Spleen (tissue), 11 donors: ENCODE measurements around the gene NFIX. TPM values are rescaled to one million over a fixed set of nuclear protein-coding genes. Genes with fewer than 3 reads are reported as not detected.

ENCODE experiments used
- DNase-seq: peaks from one replicate; pipeline ENCODE4 v3.0.0-alpha.2; 2020
- H3K27ac ChIP-seq, 8 donors: fragments of 200-600 bp; sonication (generic) in 7 of 8; 1 replicate in 4 of 8; 2 replicates in 4 of 8; pipeline versions ENCODE4 v1.5.0 to v1.8.0; 2016 to 2021; ENCODE audit warnings: inconsistent platforms in 4 of 8, mild to moderate bottlenecking in 4 of 8, moderate library complexity in 1 of 8
- H3K27me3 ChIP-seq, 7 donors: fragments of 200-600 bp; sonication (generic) in 6 of 7; replicated peaks in 1 of 7; 1 replicate in 4 of 7; 2 replicates in 3 of 7; pipeline versions ENCODE4 v1.5.0 to v1.8.0; 2016 to 2021; ENCODE audit warnings: inconsistent platforms in 3 of 7, mild to moderate bottlenecking in 1 of 7
- H3K36me3 ChIP-seq, 6 donors: fragments of 200-600 bp; sonication (generic) in 5 of 6; 1 replicate in 4 of 6; 2 replicates in 2 of 6; pipeline versions ENCODE4 v1.5.0 to v1.8.0; 2016 to 2021; ENCODE audit warnings: inconsistent platforms in 2 of 6
- H3K4me1 ChIP-seq, 6 donors: fragments of 200-600 bp; sonication (generic) in 5 of 6; 1 replicate in 3 of 6; 2 replicates in 3 of 6; pipeline versions ENCODE4 v1.5.0 to v1.8.0; 2016 to 2021; ENCODE audit warnings: inconsistent platforms in 3 of 6
- H3K4me3 ChIP-seq, 8 donors: fragments of 200-600 bp; sonication (generic) in 7 of 8; 1 replicate in 4 of 8; 2 replicates in 4 of 8; pipeline versions ENCODE4 v1.5.0 to v1.8.0; 2016 to 2021; ENCODE audit warnings: inconsistent platforms in 4 of 8, mild to moderate bottlenecking in 4 of 8, moderate library complexity in 2 of 8
- H3K9me3 ChIP-seq, 8 donors: fragments of 200-600 bp; sonication (generic) in 7 of 8; 1 replicate in 4 of 8; 2 replicates in 4 of 8; pipeline versions ENCODE4 v1.5.0 to v1.8.0; 2016 to 2021; ENCODE audit warnings: inconsistent platforms in 4 of 8
- POLR2A ChIP-seq, 3 donors: fragments of 450-650 bp; IDR thresholded peaks; one replicate each; pipeline ENCODE4 v1.5.1; 2017; ENCODE audit warnings: antibody characterized with exemption in 3 of 3, mild to moderate bottlenecking in 1 of 3
- POLR2AphosphoS5 ChIP-seq, 3 donors: sonication (generic); formaldehyde crosslinking; IDR thresholded peaks; one replicate each; pipeline ENCODE4 v1.5.1; 2017; ENCODE audit warnings: antibody characterized with exemption in 3 of 3
- WGBS, 5 donors: extraction: QIAGEN DNeasy Blood & Tissue Kit in 3 of 5; methylation state at CpG; one replicate each; pipeline versions ENCODE4 v1.1.5 to v1.1.7; 2013 to 2018; 5-methylcytosine and 5-hydroxymethylcytosine counted together
- intact Hi-C: fragments of 100-400 bp; cut with DNase I; formaldehyde crosslinking; loops from one replicate; pipeline ENCODE4 v1.15.0; 2023; ENCODE audit warnings: low total_unique reads
- polyA plus RNA-seq, 3 donors: library from polyadenylated mRNA; stranded (reverse); fragments of 200-250 nt; gene quantifications; one replicate each; pipeline ENCODE4 v1.2.1, GENCODE V29; 2013
- total RNA-seq, 7 donors: library from RNA; depleted of rRNA in 3 of 7; stranded (reverse); fragments of >200 nt in 3 of 7; fragmentation: NEBNext Ultra II Directional in 4 of 7; extraction: Animal tissue kit (Norgen Biotek cat#: 25700) in 4 of 7; gene quantifications; one replicate each; pipeline versions ENCODE4 v1.1.0 to v1.2.1, GENCODE V29; 2016 to 2021
- TF ChIP-seq, protein P1 (sequence below), 11 experiments: fragments of 200-600 bp in 7 of 11; fragments of 450-650 bp in 4 of 11; sonication (generic) in 4 of 11; IDR thresholded peaks in 8 of 11; conservative IDR thresholded peaks in 3 of 11; 1 replicate in 7 of 11; 2 replicates in 4 of 11; pipeline versions ENCODE4 v1.4.0 to v1.8.0; 2016 to 2021; ENCODE audit warnings: antibody characterized with exemption in 11 of 11, inconsistent platforms in 4 of 11, mild to moderate bottlenecking in 1 of 11
- donor health status: healthy with polysubstance abuse.
- donor health status: DM: no; HTN: no; CAD: no; lungs with moderate emphysema.
- donor health status: DM: no; HTN: no; CAD: no.
- donor health status: Bipolar disorder and iron deficiency.
- donor health status: healthy.
- donor health status: DM: no; HTN: no; CAD: no.
- donor health status: DM: yes; HTN: yes; CAD: no.

The NFIX gene
- total and polyA plus RNA-seq, 10 donors: 1.1 to 41.4 (median 17.5) TPM

DNA sequence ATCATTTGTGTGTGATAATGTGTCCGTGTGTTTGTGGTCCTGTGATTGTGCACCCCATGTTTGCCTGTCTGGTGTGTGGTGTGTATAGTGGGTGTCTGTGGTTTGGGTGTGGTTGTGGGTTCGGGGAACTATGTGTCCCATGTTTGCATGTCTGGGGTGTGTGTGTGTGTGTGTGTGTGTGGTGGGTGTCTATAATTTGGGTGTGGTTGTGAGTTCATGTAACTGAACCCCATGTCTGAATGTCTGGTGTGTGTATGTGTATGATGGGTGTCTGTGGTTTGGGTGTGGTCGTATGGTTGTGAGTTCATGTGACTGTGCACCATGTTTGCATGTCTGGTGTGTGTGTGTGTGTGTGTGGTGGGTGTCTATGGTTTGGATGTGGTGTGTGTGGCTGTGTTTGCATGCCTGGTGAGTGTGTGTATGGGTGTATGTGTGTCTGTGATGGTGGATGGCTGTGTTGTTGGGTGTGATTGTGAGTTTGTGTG is 11.1 kb upstream of the NFIX start:
- WGBS, 5 donors: 68 to 81% (median 78%) methylated on average over 3 of the region's 3 CpGs
- Histone ChIP-seq H3K27ac (no peak overlapping the region), H3K4me3 (no peak overlapping the region), H3K27me3 (peaks cover 0 to 47% (median 0%) of the 10 kb centered on the region in 7 donors), H3K9me3 (no peaks in the 10 kb centered on the region), H3K4me1 (peaks cover 0 to 34% (median 14%) of the 10 kb centered on the region in 6 donors), H3K36me3 (no peaks in the 10 kb centered on the region)
- no peak for DNase-seq
- TF ChIP-seq, protein P1, sequence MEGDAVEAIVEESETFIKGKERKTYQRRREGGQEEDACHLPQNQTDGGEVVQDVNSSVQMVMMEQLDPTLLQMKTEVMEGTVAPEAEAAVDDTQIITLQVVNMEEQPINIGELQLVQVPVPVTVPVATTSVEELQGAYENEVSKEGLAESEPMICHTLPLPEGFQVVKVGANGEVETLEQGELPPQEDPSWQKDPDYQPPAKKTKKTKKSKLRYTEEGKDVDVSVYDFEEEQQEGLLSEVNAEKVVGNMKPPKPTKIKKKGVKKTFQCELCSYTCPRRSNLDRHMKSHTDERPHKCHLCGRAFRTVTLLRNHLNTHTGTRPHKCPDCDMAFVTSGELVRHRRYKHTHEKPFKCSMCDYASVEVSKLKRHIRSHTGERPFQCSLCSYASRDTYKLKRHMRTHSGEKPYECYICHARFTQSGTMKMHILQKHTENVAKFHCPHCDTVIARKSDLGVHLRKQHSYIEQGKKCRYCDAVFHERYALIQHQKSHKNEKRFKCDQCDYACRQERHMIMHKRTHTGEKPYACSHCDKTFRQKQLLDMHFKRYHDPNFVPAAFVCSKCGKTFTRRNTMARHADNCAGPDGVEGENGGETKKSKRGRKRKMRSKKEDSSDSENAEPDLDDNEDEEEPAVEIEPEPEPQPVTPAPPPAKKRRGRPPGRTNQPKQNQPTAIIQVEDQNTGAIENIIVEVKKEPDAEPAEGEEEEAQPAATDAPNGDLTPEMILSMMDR (IDR thresholded peaks at IDR 0.05 in 8 of 11, conservative IDR thresholded peaks at IDR 0.05 in 3 of 11): no peak
- TF ChIP-seq POLR2A (IDR thresholded peaks at IDR 0.05) (no peak), POLR2AphosphoS5 (IDR thresholded peaks at IDR 0.05) (no peak)
- intact Hi-C loops: loop anchor here (10.0 kb wide), 1 partner anchor 51 kb away; no protein-coding TSS in a partner anchor

DNA sequence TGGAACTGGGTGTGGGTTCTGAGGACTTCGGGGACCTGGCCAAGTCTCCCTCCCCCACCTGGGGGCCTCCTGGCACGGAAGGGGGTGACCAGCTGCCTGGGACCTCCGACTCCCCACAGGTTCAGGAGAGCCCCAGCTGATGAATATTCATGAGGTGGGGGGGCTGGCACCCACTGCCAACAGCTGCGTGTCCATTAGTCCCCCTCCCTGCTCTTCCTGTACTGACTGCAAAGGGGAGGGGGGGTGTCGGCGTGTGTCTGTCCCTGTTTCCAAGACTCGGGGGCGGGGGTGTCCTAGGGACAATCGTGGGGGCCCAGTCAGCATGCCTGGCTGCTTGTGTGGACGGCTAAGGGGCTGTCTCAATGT is 10.6 kb upstream of the NFIX start:
- Histone ChIP-seq H3K9me3 (no peaks in the 10 kb centered on the region), H3K27me3 (peaks cover 0 to 47% (median 0%) of the 10 kb centered on the region in 7 donors), H3K4me3 (no peak overlapping the region), H3K4me1 (peaks cover 0 to 34% (median 14%) of the 10 kb centered on the region in 6 donors), H3K36me3 (no peaks in the 10 kb centered on the region), H3K27ac (no peak overlapping the region)
- TF ChIP-seq, protein P1 (IDR thresholded peaks at IDR 0.05 in 8 of 11, conservative IDR thresholded peaks at IDR 0.05 in 3 of 11): no peak
- no peak for TF ChIP-seq POLR2AphosphoS5 (IDR thresholded peaks at IDR 0.05)
- TF ChIP-seq POLR2A (IDR thresholded peaks at IDR 0.05): no peak
- no peak for DNase-seq
- intact Hi-C loops: loop anchor here (10.0 kb wide), 1 partner anchor 50 kb away; no protein-coding TSS in a partner anchor
- 27 to 39% (median 35%) methylated on average over 7 to 10 of the region's 10 CpGs for WGBS, 5 donors

DNA sequence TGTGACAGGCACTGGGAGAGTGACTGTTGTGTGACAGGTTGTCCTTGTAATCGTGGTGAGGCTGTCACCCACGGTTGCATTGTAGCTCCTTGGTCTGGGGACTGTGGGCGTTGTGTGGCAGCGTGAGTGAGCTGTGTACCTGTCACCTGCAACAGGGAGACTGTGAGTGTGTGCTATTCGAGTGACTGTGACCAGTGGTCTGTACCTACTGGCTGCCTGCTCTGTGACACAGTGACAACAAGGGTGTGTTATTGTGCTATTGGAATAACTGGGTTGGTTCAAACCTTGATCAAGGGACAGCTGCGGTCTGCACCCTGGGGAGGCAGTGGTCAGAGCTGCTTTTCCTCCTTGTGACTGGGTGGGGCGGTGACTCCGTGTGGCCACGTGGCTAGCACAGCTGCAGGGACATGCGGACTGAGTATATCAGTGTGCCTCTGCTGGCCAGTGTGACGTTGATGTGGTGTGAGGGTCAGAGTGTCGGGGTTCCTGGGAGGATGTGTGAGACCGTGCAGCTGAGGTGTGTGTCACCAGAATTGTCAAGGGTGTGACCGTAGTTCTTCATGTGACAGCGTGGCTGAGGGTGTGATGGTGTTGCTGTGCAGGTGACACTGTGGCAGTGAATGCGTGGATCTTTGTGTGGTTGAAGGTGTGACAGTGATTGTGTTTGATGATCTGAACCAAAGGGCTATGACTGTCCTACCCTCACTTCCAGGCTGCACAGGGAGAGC is 10.1 kb upstream of the NFIX start:
- Histone ChIP-seq H3K36me3 (no peaks in the 10 kb centered on the region), H3K9me3 (no peaks in the 10 kb centered on the region), H3K4me1 (peaks cover 0 to 29% (median 14%) of the 10 kb centered on the region in 6 donors), H3K4me3 (no peak overlapping the region), H3K27ac (no peak overlapping the region), H3K27me3 (peaks cover 0 to 41% (median 0%) of the 10 kb centered on the region in 7 donors)
- 42 to 61% (median 57%) methylated on average over 16 of the region's 16 CpGs for WGBS, 5 donors
- intact Hi-C loops: loop anchor here (10.0 kb wide), 1 partner anchor 50 kb away; no protein-coding TSS in a partner anchor
- TF ChIP-seq POLR2AphosphoS5 (IDR thresholded peaks at IDR 0.05) (peak in 2 of 3 donors; percentile 10 to 26), POLR2A (IDR thresholded peaks at IDR 0.05) (no peak)
- TF ChIP-seq, protein P1 (IDR thresholded peaks at IDR 0.05 in 8 of 11, conservative IDR thresholded peaks at IDR 0.05 in 3 of 11): no peak
- DNase-seq: no peak

DNA sequence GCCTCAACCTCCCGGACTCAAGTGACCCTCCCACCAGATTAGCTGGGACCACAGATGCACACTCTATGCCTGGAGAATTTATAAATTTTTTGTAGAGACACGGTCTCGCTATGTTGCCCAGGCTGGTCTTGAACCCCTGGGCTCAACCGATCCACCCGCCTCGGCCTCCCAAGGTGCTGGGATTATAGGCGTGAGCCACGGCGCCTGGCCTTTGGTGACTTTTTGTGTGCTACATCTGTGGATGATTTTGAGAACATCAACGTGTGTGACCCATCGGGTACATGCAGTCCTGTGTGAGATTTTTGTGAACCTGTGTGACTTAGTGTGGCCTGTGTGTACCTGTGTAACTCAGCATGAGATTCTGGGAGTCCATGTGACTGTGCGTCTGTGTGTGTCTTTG is 8.5 kb upstream of the NFIX start:
- no peak for DNase-seq
- intact Hi-C loops: loop anchor here (10.0 kb wide), 1 partner anchor 48 kb away; no protein-coding TSS in a partner anchor
- TF ChIP-seq POLR2A (IDR thresholded peaks at IDR 0.05): no peak
- TF ChIP-seq POLR2AphosphoS5 (IDR thresholded peaks at IDR 0.05): no peak
- TF ChIP-seq, protein P1 (IDR thresholded peaks at IDR 0.05 in 8 of 11, conservative IDR thresholded peaks at IDR 0.05 in 3 of 11): no peak
- no peaks in the 10 kb centered on the region for H3K9me3 ChIP-seq
- H3K27ac ChIP-seq: no peak overlapping the region
- peaks cover 0 to 28% (median 0%) of the 10 kb centered on the region in 7 donors for H3K27me3 ChIP-seq
- peaks cover 0 to 29% (median 14%) of the 10 kb centered on the region in 6 donors for H3K4me1 ChIP-seq
- no peak overlapping the region for H3K4me3 ChIP-seq
- WGBS, 5 donors: 92 to 98% (median 95%) methylated on average over 12 of the region's 12 CpGs
- no peaks in the 10 kb centered on the region for H3K36me3 ChIP-seq
